ENCODE measurements around the gene CLEC11A.

DNA sequence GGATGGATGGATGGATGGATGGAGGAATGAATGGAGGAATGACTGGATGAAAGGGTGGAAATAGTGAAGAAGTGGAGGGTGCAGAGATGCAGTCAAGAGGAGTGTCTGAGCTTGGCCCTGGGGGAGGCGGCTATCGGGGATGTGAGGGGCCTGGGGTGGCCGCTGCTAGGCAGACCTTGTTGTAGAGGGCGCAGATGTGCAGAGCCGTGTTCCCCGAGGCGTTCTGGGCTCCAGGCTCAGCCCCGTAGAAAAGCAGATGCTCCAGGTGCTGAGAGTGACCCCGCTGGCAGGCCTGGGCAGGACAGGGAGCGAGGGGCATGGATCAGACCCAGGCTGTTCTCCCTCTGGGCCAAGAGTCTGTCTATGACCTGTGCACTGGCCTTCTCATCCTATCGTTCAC is 12.0 kb upstream of the CLEC11A start:
- TF ChIP-seq, protein P1, sequence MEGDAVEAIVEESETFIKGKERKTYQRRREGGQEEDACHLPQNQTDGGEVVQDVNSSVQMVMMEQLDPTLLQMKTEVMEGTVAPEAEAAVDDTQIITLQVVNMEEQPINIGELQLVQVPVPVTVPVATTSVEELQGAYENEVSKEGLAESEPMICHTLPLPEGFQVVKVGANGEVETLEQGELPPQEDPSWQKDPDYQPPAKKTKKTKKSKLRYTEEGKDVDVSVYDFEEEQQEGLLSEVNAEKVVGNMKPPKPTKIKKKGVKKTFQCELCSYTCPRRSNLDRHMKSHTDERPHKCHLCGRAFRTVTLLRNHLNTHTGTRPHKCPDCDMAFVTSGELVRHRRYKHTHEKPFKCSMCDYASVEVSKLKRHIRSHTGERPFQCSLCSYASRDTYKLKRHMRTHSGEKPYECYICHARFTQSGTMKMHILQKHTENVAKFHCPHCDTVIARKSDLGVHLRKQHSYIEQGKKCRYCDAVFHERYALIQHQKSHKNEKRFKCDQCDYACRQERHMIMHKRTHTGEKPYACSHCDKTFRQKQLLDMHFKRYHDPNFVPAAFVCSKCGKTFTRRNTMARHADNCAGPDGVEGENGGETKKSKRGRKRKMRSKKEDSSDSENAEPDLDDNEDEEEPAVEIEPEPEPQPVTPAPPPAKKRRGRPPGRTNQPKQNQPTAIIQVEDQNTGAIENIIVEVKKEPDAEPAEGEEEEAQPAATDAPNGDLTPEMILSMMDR (IDR thresholded peaks at IDR 0.05), result no peak
- TF ChIP-seq POLR2A (IDR thresholded peaks at IDR 0.05) (no peak), POLR2AphosphoS5 (IDR thresholded peaks at IDR 0.05; ENCODE audit: insufficient read depth in 1 of 2, low read depth in 1 of 2) (no peak)
